HG03460 (cell line): Measurements from ENCODE around the gene PLCG1.

Experiments used
- ATAC-seq: cut with Tn5 transposase; IDR thresholded peaks from one replicate; pipeline ENCODE4 v1.9.1; 2021; ENCODE audit not compliant: unreplicated experiment

Gene PLCG1

GRCh38 chr20:41165001-41165882 lies 27.9 kb downstream of the PLCG1 start:
- ATAC-seq: no peak

- no peak for ATAC-seq
Observed at GRCh38 chr20:41166201-41167117, 29.1 kb downstream of the PLCG1 start.

- no peak for ATAC-seq
Observed at GRCh38 chr20:41167118-41167470, 29.8 kb downstream of the PLCG1 start.

- ATAC-seq: peak; percentile 60
Observed at GRCh38 chr20:41167481-41168253, 30.3 kb downstream of the PLCG1 start.

DNA sequence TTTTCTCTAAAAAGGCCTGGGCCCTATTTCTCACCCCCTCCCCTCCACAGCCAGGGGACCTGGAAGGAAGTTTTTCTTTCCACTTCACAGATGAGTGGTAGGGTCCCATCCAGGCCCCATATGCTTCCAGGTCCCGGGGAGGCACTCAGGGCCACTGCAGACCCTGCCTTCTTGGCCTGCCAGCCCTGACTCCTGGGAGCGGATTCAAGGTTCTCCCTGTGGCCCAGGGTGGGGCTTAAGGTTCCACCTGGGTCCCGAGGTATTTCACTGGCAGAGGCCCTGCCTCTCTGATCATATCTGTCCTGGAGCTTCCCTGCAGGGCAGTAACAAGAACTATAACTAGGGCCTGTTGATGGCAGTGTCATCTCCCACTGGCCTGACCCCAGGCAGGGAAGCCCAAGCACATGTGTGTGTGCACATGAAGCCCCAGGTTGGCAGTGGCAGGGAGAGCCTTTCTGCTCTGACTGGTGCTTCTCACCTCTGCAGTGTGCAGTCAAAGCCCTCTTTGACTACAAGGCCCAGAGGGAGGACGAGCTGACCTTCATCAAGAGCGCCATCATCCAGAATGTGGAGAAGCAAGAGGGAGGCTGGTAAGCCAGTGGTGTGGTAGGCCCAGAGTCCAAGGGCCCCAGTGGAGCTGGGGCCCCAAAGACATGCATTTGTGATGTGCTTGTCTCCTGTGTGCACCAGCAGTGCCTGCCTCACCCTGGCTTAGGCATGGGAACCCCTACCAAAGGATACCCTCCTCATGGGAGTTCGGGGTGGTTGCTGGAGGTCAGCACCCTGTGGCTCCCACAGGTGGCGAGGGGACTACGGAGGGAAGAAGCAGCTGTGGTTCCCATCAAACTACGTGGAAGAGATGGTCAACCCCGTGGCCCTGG lies 31.2 kb downstream of the PLCG1 start:
- ATAC-seq: no peak

DNA sequence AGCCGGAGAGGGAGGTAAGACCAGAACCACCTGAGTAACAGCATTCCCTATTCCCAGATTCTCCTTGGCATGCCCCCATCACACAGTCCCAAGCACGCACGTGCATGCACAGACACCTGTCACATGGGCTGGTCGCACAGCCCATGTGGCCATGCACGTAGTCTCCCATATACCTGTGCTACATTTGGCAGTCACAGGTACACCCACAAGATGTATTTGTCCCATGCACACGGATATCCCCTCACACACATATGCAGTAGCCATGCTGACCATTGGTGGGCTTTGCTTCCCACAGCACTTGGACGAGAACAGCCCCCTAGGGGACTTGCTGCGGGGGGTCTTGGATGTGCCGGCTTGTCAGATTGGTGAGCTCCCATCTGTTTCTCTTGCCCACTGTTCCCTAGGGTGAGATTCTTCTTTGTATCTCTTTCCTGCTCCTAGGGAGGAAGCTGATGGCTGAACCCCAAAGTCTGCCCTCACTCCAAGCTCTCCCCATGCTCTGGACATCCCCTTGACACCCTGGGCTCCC lies 31.9 kb downstream of the PLCG1 start:
- ATAC-seq: no peak

DNA sequence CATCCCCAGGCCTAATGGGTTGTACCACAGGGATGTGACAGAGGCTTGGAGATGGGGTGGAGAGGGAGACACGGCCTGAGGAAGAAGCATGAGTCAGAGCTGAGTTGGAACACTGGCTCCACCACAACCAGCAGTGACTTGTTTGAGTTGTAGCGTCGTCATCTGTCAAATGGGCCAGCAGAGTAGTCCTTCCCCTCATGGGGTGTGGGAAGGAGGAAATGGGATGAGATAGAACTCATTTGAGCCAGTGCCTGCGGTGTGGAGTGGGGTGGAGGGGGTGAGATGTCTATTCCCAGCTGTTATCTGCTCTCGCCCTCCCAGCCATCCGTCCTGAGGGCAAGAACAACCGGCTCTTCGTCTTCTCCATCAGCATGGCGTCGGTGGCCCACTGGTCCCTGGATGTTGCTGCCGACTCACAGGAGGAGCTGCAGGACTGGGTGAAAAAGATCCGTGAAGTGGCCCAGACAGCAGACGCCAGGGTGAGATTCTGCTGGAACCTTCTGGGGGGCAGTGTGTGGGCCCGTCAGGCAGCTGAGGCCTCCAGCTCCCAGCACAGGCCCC lies 32.5 kb downstream of the PLCG1 start:
- no peak for ATAC-seq

DNA sequence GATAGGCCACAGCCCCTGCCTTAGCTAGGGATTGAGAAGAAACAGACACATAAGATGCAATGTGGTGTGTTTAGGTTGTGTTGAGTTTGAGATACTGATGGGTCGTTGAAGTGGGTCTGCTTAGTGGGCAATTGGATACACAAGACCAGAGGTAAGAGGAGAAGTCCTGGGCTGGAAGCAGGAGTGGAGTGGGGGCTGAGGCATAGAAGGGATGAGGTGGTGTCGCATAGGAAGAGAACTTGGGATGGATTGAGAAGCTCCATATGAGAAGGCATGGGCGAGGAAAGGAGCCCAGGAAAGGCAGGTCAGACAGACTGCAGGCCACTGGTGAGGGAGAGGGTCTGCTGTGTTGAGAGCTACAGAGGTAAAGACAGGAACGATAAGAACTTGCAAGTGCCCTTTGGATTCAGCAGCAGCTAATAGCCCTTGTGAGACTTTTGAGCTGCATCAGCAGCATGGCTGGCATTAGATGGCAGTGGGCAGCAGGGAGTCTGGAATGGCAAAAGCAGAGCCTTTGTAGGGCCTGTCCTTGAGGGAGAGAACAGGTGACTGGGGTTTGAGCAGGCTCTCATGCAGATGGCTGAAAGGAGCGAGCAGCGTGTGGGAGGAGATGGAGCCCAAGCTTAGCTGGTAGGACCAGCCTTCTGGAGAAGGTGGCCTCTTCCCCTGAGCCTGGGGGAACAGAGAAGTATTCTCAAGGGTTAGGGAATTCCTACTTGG lies 33.2 kb downstream of the PLCG1 start:
- no peak for ATAC-seq

- no peak for ATAC-seq
Observed at GRCh38 chr20:41171736-41172295, 34.5 kb downstream of the PLCG1 start.

DNA sequence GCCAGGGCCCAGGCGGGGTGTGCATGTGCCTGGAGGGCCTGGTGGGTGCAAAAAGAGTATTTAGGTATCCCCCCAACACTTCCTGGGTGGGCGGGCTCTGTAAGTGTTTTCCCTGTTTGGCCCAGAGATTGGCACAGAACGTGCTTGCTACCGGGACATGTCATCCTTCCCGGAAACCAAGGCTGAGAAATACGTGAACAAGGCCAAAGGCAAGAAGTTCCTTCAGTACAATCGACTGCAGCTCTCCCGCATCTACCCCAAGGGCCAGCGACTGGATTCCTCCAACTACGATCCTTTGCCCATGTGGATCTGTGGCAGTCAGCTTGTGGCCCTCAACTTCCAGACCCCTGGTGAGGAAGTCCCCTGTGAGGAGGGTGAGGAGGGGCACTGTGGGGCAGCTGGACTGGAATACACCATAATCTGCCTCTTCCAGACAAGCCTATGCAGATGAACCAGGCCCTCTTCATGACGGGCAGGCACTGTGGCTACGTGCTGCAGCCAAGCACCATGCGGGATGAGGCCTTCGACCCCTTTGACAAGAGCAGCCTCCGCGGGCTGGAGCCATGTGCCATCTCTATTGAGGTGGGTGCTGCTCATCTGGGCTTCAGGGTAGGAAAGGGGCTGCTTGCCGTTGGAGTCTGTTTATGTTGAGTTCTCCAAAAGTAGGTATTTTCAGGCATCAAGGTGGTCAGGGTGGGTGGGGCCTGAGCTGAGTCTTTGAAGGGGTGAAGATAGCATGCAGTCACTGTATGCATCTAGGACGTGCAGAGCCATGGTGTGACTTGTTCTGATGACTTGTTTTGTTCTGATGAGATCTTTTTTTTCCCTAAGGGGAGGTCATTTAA lies 35.2 kb downstream of the PLCG1 start:
- ATAC-seq: peak; percentile 7

DNA sequence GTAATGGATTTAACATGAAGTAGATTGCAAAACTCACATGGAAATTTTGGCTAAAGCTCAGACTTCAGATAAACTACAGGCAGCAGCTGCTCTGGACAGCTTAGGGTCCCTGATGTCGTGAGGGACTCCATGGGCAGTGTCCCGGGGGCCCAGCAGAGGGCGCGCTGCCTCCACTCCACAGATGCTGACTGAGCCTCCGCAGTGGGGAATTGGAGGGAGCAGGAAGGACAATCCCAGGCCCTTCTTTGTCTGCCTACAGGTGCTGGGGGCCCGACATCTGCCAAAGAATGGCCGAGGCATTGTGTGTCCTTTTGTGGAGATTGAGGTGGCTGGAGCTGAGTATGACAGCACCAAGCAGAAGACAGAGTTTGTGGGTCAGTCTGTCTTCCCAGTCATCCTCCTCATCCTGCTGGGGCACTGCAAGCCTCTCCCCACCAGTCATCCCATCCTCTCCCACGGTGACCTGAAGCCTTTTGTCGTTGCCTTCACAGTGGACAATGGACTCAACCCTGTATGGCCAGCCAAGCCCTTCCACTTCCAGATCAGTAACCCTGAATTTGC lies 35.9 kb downstream of the PLCG1 start:
- ATAC-seq: peak; percentile 60

GRCh38 chr20:41173791-41174341 lies 36.5 kb downstream of the PLCG1 start:
- ATAC-seq: no peak

DNA sequence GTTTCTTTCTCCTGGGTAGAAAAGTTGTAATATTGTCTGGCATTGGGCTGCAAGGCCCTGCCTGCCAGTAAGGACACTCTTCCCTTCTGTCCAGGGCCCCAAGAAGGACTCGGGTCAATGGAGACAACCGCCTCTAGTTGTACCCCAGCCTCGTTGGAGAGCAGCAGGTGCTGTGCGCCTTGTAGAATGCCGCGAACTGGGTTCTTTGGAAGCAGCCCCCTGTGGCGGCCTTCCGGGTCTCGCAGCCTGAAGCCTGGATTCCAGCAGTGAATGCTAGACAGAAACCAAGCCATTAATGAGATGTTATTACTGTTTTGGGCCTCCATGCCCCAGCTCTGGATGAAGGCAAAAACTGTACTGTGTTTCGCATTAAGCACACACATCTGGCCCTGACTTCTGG lies 37.0 kb downstream of the PLCG1 start:
- no peak for ATAC-seq

- no peak for ATAC-seq
Observed at GRCh38 chr20:41174782-41175181, 37.4 kb downstream of the PLCG1 start.

- ATAC-seq: no peak
Observed at GRCh38 chr20:41175201-41175651, 37.9 kb downstream of the PLCG1 start.

GRCh38 chr20:41175727-41176330 lies 38.5 kb downstream of the PLCG1 start:
- no peak for ATAC-seq
